SU-DHL-6 (cell line): ENCODE measurements around the gene SPINK2.

Experiments used
- H2AFZ ChIP-seq: fragments of 200-600 bp; sonication (generic); 2 replicates; pipeline ENCODE4 v1.6.1; 2014; ENCODE audit warnings: low read depth, mild to moderate bottlenecking, moderate library complexity, mixed read lengths, antibody characterized with exemption, low read length; ENCODE audit not compliant: severe bottlenecking
- H3F3A ChIP-seq: fragments of 200-600 bp; shearing (Covaris generic); 2 replicates; pipeline ENCODE4 v1.6.0; 2016; ENCODE audit warnings: antibody characterized with exemption, mild to moderate bottlenecking; ENCODE audit not compliant: insufficient read depth
- H3K27ac ChIP-seq: fragments of 200-600 bp; sonication (generic); 2 replicates; pipeline ENCODE4 v1.5.1; 2016; ENCODE audit warnings: low read depth, mild to moderate bottlenecking, low read length, moderate library complexity, mixed read lengths
- H3K27me3 ChIP-seq: fragments of 200-600 bp; sonication (generic), shearing (Covaris generic); 2 replicates; pipeline ENCODE4 v1.6.0; 2014; ENCODE audit warnings: mild to moderate bottlenecking, low read length
- H3K36me3 ChIP-seq: fragments of 200-600 bp; sonication (generic); 2 replicates; pipeline ENCODE4 v1.6.1; 2014; ENCODE audit warnings: mild to moderate bottlenecking, low read length, mixed read lengths
- H3K4me2 ChIP-seq: fragments of 300-600, 200-600 bp; shearing (Covaris generic), sonication (generic); 2 replicates; pipeline ENCODE4 v1.6.0; 2014; ENCODE audit warnings: low read length, low read depth, mild to moderate bottlenecking; ENCODE audit not compliant: poor library complexity, severe bottlenecking
- H3K4me3 ChIP-seq: fragments of 200-600 bp; sonication (generic); 2 replicates; pipeline ENCODE4 v1.5.1; 2014; ENCODE audit warnings: antibody characterized with exemption, low read length, mild to moderate bottlenecking, mixed read lengths; ENCODE audit not compliant: insufficient read depth, poor library complexity, severe bottlenecking
- H3K79me2 ChIP-seq: fragments of 200-600 bp; sonication (generic); 2 replicates; pipeline ENCODE4 v1.6.1; 2014; ENCODE audit warnings: mild to moderate bottlenecking, low read length, moderate library complexity; ENCODE audit not compliant: insufficient read depth
- H3K9ac ChIP-seq: fragments of 200-600 bp; sonication (generic); 2 replicates; pipeline ENCODE4 v1.7.0; 2014; ENCODE audit warnings: mild to moderate bottlenecking, low read length
- H3K9me2 ChIP-seq: fragments of 200-600 bp; sonication (generic); replicated peaks from 2 replicates; pipeline ENCODE4 v1.6.1; 2014; ENCODE audit warnings: low read length; ENCODE audit not compliant: insufficient read depth
- H3K9me3 ChIP-seq: fragments of 200-600 bp; sonication (generic); 2 replicates; pipeline ENCODE4 v1.6.1; 2014; ENCODE audit warnings: low read length, mixed read lengths; ENCODE audit not compliant: insufficient read depth
- H4K20me1 ChIP-seq: fragments of 200-600 bp; sonication (generic); 2 replicates; pipeline ENCODE4 v1.6.1; 2014; ENCODE audit warnings: low read depth, mild to moderate bottlenecking, antibody characterized with exemption, low read length, moderate library complexity, mixed read lengths
- CTCF ChIP-seq: fragments of 200-600 bp; sonication (generic); IDR thresholded peaks from one replicate; pipeline ENCODE4 v1.5.1; 2017; ENCODE audit warnings: antibody characterized with exemption, mild to moderate bottlenecking, low read length, moderate library complexity; ENCODE audit not compliant: insufficient read depth, poor library complexity, severe bottlenecking
- EZH2phosphoT487 ChIP-seq: fragments of 200-600 bp; sonication (generic), shearing (Covaris generic); conservative IDR thresholded peaks from 2 replicates; pipeline ENCODE4 v1.6.1; 2018; ENCODE audit warnings: mild to moderate bottlenecking, antibody characterized with exemption, low read length, moderate library complexity, mixed read lengths

The SPINK2 gene

DNA sequence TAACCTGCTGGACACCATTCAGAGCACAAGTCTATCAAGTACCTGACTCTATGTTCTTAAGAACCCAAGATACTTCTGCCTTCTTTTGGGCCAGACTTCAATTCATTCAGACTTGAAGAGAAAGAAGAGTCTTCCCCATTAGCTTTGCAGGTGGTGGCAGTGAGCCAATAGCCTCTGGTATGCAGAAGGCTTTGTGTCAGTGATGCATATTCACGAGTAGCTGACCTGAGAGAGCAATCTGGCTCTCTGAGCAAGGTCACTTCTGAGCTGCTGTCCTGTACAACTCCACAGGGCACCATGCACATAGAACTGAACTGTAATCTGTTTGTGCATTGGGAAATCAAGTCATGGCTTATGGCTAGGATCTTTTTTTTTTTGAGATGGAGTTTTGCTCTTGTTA is 39.9 kb upstream of the SPINK2 start:
- H3K4me2 ChIP-seq: no peak overlapping the region

DNA sequence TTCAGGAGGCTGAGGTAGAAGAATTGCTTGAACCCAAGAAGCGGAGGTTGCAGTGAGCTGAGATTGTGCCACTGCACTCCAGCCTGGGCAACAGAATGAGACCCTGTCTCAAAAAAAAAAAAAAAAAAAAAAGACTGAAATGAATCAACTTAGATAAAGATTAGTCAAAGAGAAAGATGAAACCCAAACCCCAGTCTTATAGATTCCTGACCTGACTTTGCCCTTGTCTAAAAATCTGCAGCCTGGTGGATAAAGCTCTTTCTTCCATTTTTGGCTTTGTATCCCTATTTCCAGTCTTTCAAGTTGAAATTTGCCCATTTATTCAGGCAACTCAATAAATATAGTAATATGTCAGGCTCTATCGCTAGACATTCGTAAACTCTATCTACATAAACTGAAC is 39.3 kb upstream of the SPINK2 start:
- Histone ChIP-seq H4K20me1 (no peaks in the 10 kb centered on the region), H3K36me3 (no peaks in the 10 kb centered on the region), H3F3A (no peaks in the 10 kb centered on the region), H3K79me2 (no peaks in the 10 kb centered on the region), H3K27me3 (no peaks in the 10 kb centered on the region), H3K27ac (no peak overlapping the region), H2AFZ (no peak overlapping the region), H3K4me2 (no peak overlapping the region), H3K9me2 (no peaks in the 10 kb centered on the region), H3K4me3 (no peak overlapping the region), H3K9me3 (no peaks in the 10 kb centered on the region), H3K9ac (no peak overlapping the region)
- TF ChIP-seq EZH2phosphoT487 (no peak), CTCF (no peak)

More for the DNA sequence above, 39.9 kb upstream of the SPINK2 start:
- Histone ChIP-seq H3K9me3 (no peaks in the 10 kb centered on the region), H3F3A (no peaks in the 10 kb centered on the region), H3K27me3 (no peaks in the 10 kb centered on the region), H2AFZ (no peak overlapping the region), H3K9me2 (no peaks in the 10 kb centered on the region), H3K79me2 (no peaks in the 10 kb centered on the region), H3K36me3 (no peaks in the 10 kb centered on the region), H3K9ac (no peak overlapping the region), H3K4me3 (no peak overlapping the region), H3K27ac (no peak overlapping the region), H4K20me1 (no peaks in the 10 kb centered on the region)
- no peak for TF ChIP-seq CTCF
- TF ChIP-seq EZH2phosphoT487: no peak

- no peaks in the 10 kb centered on the region for H3F3A ChIP-seq
- no peaks in the 10 kb centered on the region for H3K9me2 ChIP-seq
- H3K4me2 ChIP-seq: no peak overlapping the region
- no peak overlapping the region for H3K4me3 ChIP-seq
- H3K79me2 ChIP-seq: no peaks in the 10 kb centered on the region
- no peak overlapping the region for H3K9ac ChIP-seq
- no peak overlapping the region for H3K27ac ChIP-seq
- no peaks in the 10 kb centered on the region for H3K27me3 ChIP-seq
- no peak overlapping the region for H2AFZ ChIP-seq
- H3K9me3 ChIP-seq: no peaks in the 10 kb centered on the region
- TF ChIP-seq EZH2phosphoT487: no peak
- TF ChIP-seq CTCF: no peak
- no peaks in the 10 kb centered on the region for H4K20me1 ChIP-seq
- no peaks in the 10 kb centered on the region for H3K36me3 ChIP-seq
Observed at GRCh38 chr4:56859841-56860240, 38.3 kb upstream of the SPINK2 start.
